Endothelial cell of umbilical vein (primary cell): ENCODE results near the gene L3MBTL2. TPM values are rescaled to one million over a fixed set of nuclear protein-coding genes. Genes with fewer than 3 reads are reported as not detected.

Experiments used
- BruUV-seq: library from RNA; stranded (reverse); fragments of 400-500 nt; replicated peaks from 2 replicates; lab custom pipeline; 2021; lab: Mats Ljungman, UMichigan
- CTCF ChIA-PET: fragments of 300-600, 350-600 bp; sonication (Branson Sonifier 250); formaldehyde crosslinking; loops from one replicate; lab custom pipeline; 2021; ENCODE audit warnings: antibody characterized with exemption, inconsistent platforms; lab: Charles Lee
- POLR2A ChIA-PET: fragments of 300-600, 350-600 bp; sonication (Branson Sonifier 250); formaldehyde crosslinking; loops from one replicate; lab custom pipeline; 2021; ENCODE audit warnings: antibody characterized with exemption, inconsistent platforms; lab: Charles Lee
- DNase-seq: peaks from one replicate; pipeline ENCODE4 v3.0.0-alpha.2; 2011; ENCODE audit warnings: low read depth, low spot score
- FAIRE-seq: peaks from 2 replicates; lab custom pipeline; 2011; peaks lifted over from hg19 to GRCh38; lab: Jason Lieb, UNC
- H2AFZ ChIP-seq: 2 replicates; pipeline ENCODE4 v1.6.0; 2012; ENCODE audit warnings: low read depth, low read length, control low read depth, inconsistent platforms
- H3K27ac ChIP-seq: 2 replicates; pipeline ENCODE4 v1.5.1; 2011; ENCODE audit warnings: low read depth, mild to moderate bottlenecking, control low read depth, low read length, moderate library complexity; ENCODE audit not compliant: insufficient read depth
- H3K27me3 ChIP-seq, 2 experiments: 2 replicates each; pipeline versions ENCODE4 v1.6.0 to v1.6.1; 2011; ENCODE audit warnings: low read length in 2 of 2, mixed read lengths in 1 of 2; ENCODE audit not compliant: control insufficient read depth in 2 of 2, insufficient read depth in 2 of 2
- H3K36me3 ChIP-seq, 2 experiments: 2 replicates in 1 of 2; 3 replicates in 1 of 2; pipeline ENCODE4 v1.5.1; 2011; ENCODE audit warnings: low read length in 2 of 2, mild to moderate bottlenecking in 1 of 2, moderate library complexity in 1 of 2; ENCODE audit not compliant: control insufficient read depth in 2 of 2, insufficient read depth in 2 of 2; ENCODE audit errors: extremely low read depth in 1 of 2
- H3K4me1 ChIP-seq: 3 replicates; pipeline ENCODE4 v1.5.1; 2011; ENCODE audit warnings: mild to moderate bottlenecking, low read length; ENCODE audit not compliant: control insufficient read depth, insufficient read depth; ENCODE audit errors: extremely low read depth
- H3K4me2 ChIP-seq: 2 replicates; pipeline ENCODE4 v1.6.1; 2011; ENCODE audit warnings: low read length, control low read depth, mixed read lengths; ENCODE audit not compliant: insufficient read depth
- H3K4me3 ChIP-seq, 3 experiments: fragments of 200-600 bp in 1 of 3; sonication (generic), shearing (Covaris generic) in 1 of 3; replicated peaks in 1 of 3; 2 replicates each; pipeline ENCODE4 v1.5.1; 2011 to 2016; ENCODE audit warnings: control low read depth in 3 of 3, low read length in 3 of 3, mild to moderate bottlenecking in 2 of 3, inconsistent platforms in 1 of 3, low read depth in 1 of 3, moderate library complexity in 1 of 3; ENCODE audit not compliant: insufficient read depth in 1 of 3
- H3K79me2 ChIP-seq: 2 replicates; pipeline ENCODE4 v1.6.0; 2012; ENCODE audit warnings: low read length, inconsistent platforms; ENCODE audit not compliant: control insufficient read depth, insufficient read depth
- H3K9ac ChIP-seq: replicated peaks from 2 replicates; pipeline ENCODE3; 2011; ENCODE audit warnings: low read length, control low read depth; ENCODE audit not compliant: insufficient read depth; ENCODE audit errors: extremely low read depth
- H3K9me1 ChIP-seq: replicated peaks from 3 replicates; pipeline ENCODE4 v1.6.0; 2011; ENCODE audit warnings: mild to moderate bottlenecking, low read length; ENCODE audit not compliant: control insufficient read depth, insufficient read depth; ENCODE audit errors: extremely low read depth
- H3K9me3 ChIP-seq: replicated peaks from 2 replicates; pipeline ENCODE4 v1.5.1; 2012; ENCODE audit warnings: low read length, inconsistent platforms; ENCODE audit not compliant: control insufficient read depth, insufficient read depth
- H4K20me1 ChIP-seq: replicated peaks from 2 replicates; pipeline ENCODE3; 2011; ENCODE audit warnings: mild to moderate bottlenecking, low read length; ENCODE audit not compliant: control insufficient read depth, insufficient read depth; ENCODE audit errors: extremely low read depth
- CTCF ChIP-seq, 2 donors: IDR thresholded peaks; 1 replicate in 1 of 2; 2 replicates in 1 of 2; pipeline ENCODE4 v1.5.1; 2011; ENCODE audit warnings: low read length in 2 of 2, mild to moderate bottlenecking in 2 of 2, moderate library complexity in 2 of 2, control low read depth in 1 of 2, inconsistent platforms in 1 of 2, low read depth in 1 of 2; ENCODE audit not compliant: insufficient read depth in 1 of 2; ENCODE audit errors: extremely low read depth in 1 of 2
- EZH2 ChIP-seq: IDR thresholded peaks from 2 replicates; pipeline ENCODE4 v1.6.1; 2012; ENCODE audit warnings: borderline replicate concordance, low read depth, mild to moderate bottlenecking, moderate library complexity, low read length, inconsistent platforms; ENCODE audit not compliant: severe bottlenecking
- FOS ChIP-seq: IDR thresholded peaks from 2 replicates; pipeline ENCODE4 v1.6.1; 2011; ENCODE audit warnings: mild to moderate bottlenecking, low read length, moderate library complexity, borderline replicate concordance; ENCODE audit not compliant: insufficient read depth
- GATA2 ChIP-seq: IDR thresholded peaks from 2 replicates; pipeline ENCODE4 v1.7.0; 2011; ENCODE audit warnings: low read depth, mild to moderate bottlenecking, moderate library complexity, mixed read lengths, low read length; ENCODE audit not compliant: insufficient read length, insufficient read depth
- JUN ChIP-seq: IDR thresholded peaks from 2 replicates; pipeline ENCODE4 v1.6.1; 2011; ENCODE audit warnings: borderline replicate concordance, low read depth; ENCODE audit not compliant: insufficient read length, insufficient read depth
- MAX ChIP-seq: IDR thresholded peaks from 2 replicates; pipeline ENCODE4 v1.6.1; 2011; ENCODE audit not compliant: insufficient read depth, insufficient read length
- MYC ChIP-seq: IDR thresholded peaks from one replicate; pipeline ENCODE4 v1.6.1; 2011; ENCODE audit warnings: mild to moderate bottlenecking, low read depth, low read length
- POLR2A ChIP-seq: IDR thresholded peaks from 2 replicates; pipeline ENCODE4 v1.6.1; 2012; ENCODE audit warnings: low read depth, mild to moderate bottlenecking, control low read depth, low read length
- POLR2AphosphoS5 ChIP-seq: IDR thresholded peaks from 2 replicates; pipeline ENCODE4 v1.6.1; 2012; ENCODE audit warnings: low read depth, mild to moderate bottlenecking, control low read depth, low read length, moderate library complexity; ENCODE audit not compliant: insufficient read depth
- dilution Hi-C: fragments of 300-500 bp; cut with MboI; formaldehyde crosslinking; loops from one replicate; pipeline ENCODE4 v1.15.0; 2019; ENCODE audit warnings: low sequenced_read_pairs; ENCODE audit not compliant: extremely low pct_ligation_motif_present
- intact Hi-C: fragments of 100-400 bp; cut with micrococcal nuclease; formaldehyde crosslinking; loops from one replicate; pipeline ENCODE4 v1.10.0; 2022
- polyA plus RNA-seq, 4 experiments: library from polyadenylated mRNA; depleted of rRNA in 3 of 4; stranded (reverse) in 3 of 4; unstranded in 1 of 4; fragments of >200 nt; gene quantifications; 2 replicates each; pipeline versions ENCODE4 v1.2.1 to v1.2.3, GENCODE V29; 2011 to 2012; ENCODE audit warnings: missing spikeins in 1 of 4
- total RNA-seq: library from RNA; stranded (reverse); gene quantifications from 2 replicates; pipeline ENCODE4 v1.2.3, GENCODE V29; 2021

Gene L3MBTL2
- total and polyA plus RNA-seq, 2 donors (not counting 3 experiments of a cell fraction or from before 2014, with no cell fraction given): 28.2 to 34.9 TPM

DNA sequence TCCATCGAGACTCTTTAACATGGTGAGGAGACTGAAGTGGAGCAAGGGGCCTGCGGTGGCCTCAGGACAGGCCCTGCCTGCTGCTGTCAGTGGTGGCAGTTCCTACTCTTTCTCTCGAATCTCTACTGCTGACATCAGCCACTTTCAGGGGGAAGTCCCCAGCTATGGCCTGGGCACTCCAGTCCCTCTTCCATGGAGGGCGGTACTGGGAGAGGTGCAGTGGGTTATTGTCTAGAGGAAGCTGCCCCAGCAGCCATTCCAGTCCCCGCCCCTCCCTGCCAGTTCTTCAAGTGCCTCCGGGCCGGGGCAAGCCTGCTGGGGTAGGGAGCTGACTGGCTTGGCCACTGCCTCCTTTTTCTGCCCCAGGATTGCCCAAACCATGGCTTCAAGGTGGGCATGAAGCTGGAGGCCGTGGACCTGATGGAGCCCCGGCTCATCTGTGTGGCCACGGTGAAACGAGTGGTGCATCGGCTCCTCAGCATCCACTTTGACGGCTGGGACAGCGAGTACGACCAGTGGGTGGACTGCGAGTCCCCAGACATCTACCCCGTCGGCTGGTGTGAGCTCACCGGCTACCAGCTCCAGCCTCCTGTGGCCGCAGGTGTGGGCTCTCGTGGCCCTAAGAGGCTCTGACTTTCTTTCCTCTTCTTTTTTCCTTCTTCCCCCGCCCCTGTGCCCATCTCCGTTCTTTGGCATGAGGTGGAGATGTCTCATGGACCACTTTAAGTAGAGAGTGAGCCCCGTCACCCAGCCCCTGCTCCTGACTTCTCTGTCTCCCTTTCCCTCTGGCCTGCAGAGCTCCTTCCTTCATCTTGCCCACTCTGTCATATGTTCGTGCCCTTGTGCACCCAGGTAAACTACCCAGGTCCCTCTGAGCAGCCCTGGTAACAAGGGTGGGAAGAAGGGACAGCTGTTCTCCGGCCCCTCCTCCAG is 21.9 kb downstream of the L3MBTL2 start:
- H3K4me1 ChIP-seq: peaks cover 20% of the 10 kb centered on the region
- H3K27me3 ChIP-seq: no peaks in the 10 kb centered on the region
- no peak overlapping the region for H3K9ac ChIP-seq
- TF ChIP-seq GATA2: no peak
- TF ChIP-seq POLR2AphosphoS5: no peak
- no peak for TF ChIP-seq CTCF (IDR thresholded peaks at IDR 0.05; ENCODE audit: extremely low read depth in 1 of 2, insufficient read depth in 1 of 2, low read depth in 1 of 2, low read length in 2 of 2)
- TF ChIP-seq MYC: no peak
- no peak for TF ChIP-seq POLR2A
- TF ChIP-seq FOS: no peak
- no peak for TF ChIP-seq JUN
- no peak for TF ChIP-seq MAX
- no peak for TF ChIP-seq EZH2
- POLR2A ChIA-PET: no interaction called here
- H4K20me1 ChIP-seq: no peaks in the 10 kb centered on the region
- DNase-seq (no peak), FAIRE-seq (no peak)
- BruUV-seq: no TSS peak
- no peaks in the 10 kb centered on the region for H3K9me1 ChIP-seq
- H3K9me3 ChIP-seq: no peaks in the 10 kb centered on the region
- no peak overlapping the region for H3K27ac ChIP-seq
- dilution Hi-C loops (no loop called here), intact Hi-C loops (no loop called here)
- H3K4me2 ChIP-seq: no peak overlapping the region
- no peak overlapping the region for H2AFZ ChIP-seq
- CTCF ChIA-PET: interaction anchor here (1.0 to 2.0 kb wide), 2 partner anchors 9 to 10 kb away, joined by 3 to 4 read pairs; no protein-coding TSS in a partner anchor
- peaks cover 10 to 40% of the 10 kb centered on the region in 2 experiments for H3K36me3 ChIP-seq
- H3K4me3 ChIP-seq: no peak overlapping the region
- H3K79me2 ChIP-seq: no peaks in the 10 kb centered on the region
